ENCODE measurements around the gene ATP5MC2. TPM values are rescaled to one million over a fixed set of nuclear protein-coding genes. Genes with fewer than 3 reads are reported as not detected.

Gene ATP5MC2
- total and polyA plus RNA-seq, 9 of the 15 experiments (the other 6 are each of a cell fraction or from before 2014, with no cell fraction given) = 314 to 1,208 (median 468) TPM

Other genes with a start within 250 kb of the ATP5MC2 start
Only the 7 nearest of the 8 such genes appear.
- 130 and 137 TPM in 2 replicates for gene PCBP2, start 224.0 kb downstream of the ATP5MC2 start, total RNA-seq (2014; rRNA removed)
- 190 and 191 TPM in 2 replicates for gene PCBP2, start 224.0 kb downstream of the ATP5MC2 start, total RNA-seq (2014; rRNA removed; fragmentation: Illumina TruSeq; extraction: Trizol)
- gene PCBP2, start 224.0 kb downstream of the ATP5MC2 start, total RNA-seq (2015; rRNA removed; fragmentation: Illumina TruSeq; extraction: Trizol) = 181 and 194 TPM in 2 replicates
- 748 and 810 TPM in 2 replicates for gene PCBP2, start 224.0 kb downstream of the ATP5MC2 start, total RNA-seq (2021)
- 340 and 350 TPM in 2 replicates for gene PCBP2, start 224.0 kb downstream of the ATP5MC2 start, polyA plus RNA-seq (2011; rRNA removed)
- gene PCBP2, start 224.0 kb downstream of the ATP5MC2 start, polyA plus RNA-seq (2014; fragmentation: Illumina TruSeq; extraction: Trizol) = 802 and 831 TPM in 2 replicates
- gene PCBP2, start 224.0 kb downstream of the ATP5MC2 start, polyA plus RNA-seq (2014; fragmentation: Nextera tagmentation; extraction: Ambion mirVana) = 100 to 1,000 TPM; 254 to 328 TPM
- gene PCBP2, start 224.0 kb downstream of the ATP5MC2 start, polyA plus RNA-seq (2014; rRNA removed) = 356 and 362 TPM in 2 replicates
- 1.1 and 1.3 TPM in 2 replicates for gene MAP3K12, start 176.6 kb downstream of the ATP5MC2 start, total RNA-seq (2014; rRNA removed)
- gene MAP3K12, start 176.6 kb downstream of the ATP5MC2 start, total RNA-seq (2014; rRNA removed; fragmentation: Illumina TruSeq; extraction: Trizol) = 0.93 and 1.1 TPM in 2 replicates
- gene MAP3K12, start 176.6 kb downstream of the ATP5MC2 start, total RNA-seq (2015; rRNA removed; fragmentation: Illumina TruSeq; extraction: Trizol) = 1.6 and 1.9 TPM in 2 replicates
- 2.1 and 2.6 TPM in 2 replicates for gene MAP3K12, start 176.6 kb downstream of the ATP5MC2 start, total RNA-seq (2021)
- 1.7 and 2.2 TPM in 2 replicates for gene MAP3K12, start 176.6 kb downstream of the ATP5MC2 start, polyA plus RNA-seq (2011; rRNA removed)
- gene MAP3K12, start 176.6 kb downstream of the ATP5MC2 start, polyA plus RNA-seq (2014; fragmentation: Illumina TruSeq; extraction: Trizol) = 1.3 and 1.8 TPM in 2 replicates
- under 1 TPM; 0.10 to 0.46 TPM for gene MAP3K12, start 176.6 kb downstream of the ATP5MC2 start, polyA plus RNA-seq (2014; fragmentation: Nextera tagmentation; extraction: Ambion mirVana)
- gene MAP3K12, start 176.6 kb downstream of the ATP5MC2 start, polyA plus RNA-seq (2014; rRNA removed) = 1.1 and 2.4 TPM in 2 replicates
- gene TARBP2, start 174.8 kb downstream of the ATP5MC2 start, total RNA-seq (2014; rRNA removed) = 63.1 and 75.7 TPM in 2 replicates
- 21.0 and 25.2 TPM in 2 replicates for gene TARBP2, start 174.8 kb downstream of the ATP5MC2 start, total RNA-seq (2014; rRNA removed; fragmentation: Illumina TruSeq; extraction: Trizol)
- 54.6 and 56.5 TPM in 2 replicates for gene TARBP2, start 174.8 kb downstream of the ATP5MC2 start, total RNA-seq (2015; rRNA removed; fragmentation: Illumina TruSeq; extraction: Trizol)
- 55.4 and 59.2 TPM in 2 replicates for gene TARBP2, start 174.8 kb downstream of the ATP5MC2 start, total RNA-seq (2021)
- gene TARBP2, start 174.8 kb downstream of the ATP5MC2 start, polyA plus RNA-seq (2011; rRNA removed) = 40.4 and 55.0 TPM in 2 replicates
- 44.6 and 51.6 TPM in 2 replicates for gene TARBP2, start 174.8 kb downstream of the ATP5MC2 start, polyA plus RNA-seq (2014; fragmentation: Illumina TruSeq; extraction: Trizol)
- gene TARBP2, start 174.8 kb downstream of the ATP5MC2 start, polyA plus RNA-seq (2014; fragmentation: Nextera tagmentation; extraction: Ambion mirVana) = 10 to 100 TPM in 1 of 2 experiments, 1 to 10 TPM in 1; 5.6 to 16.6 TPM
- gene TARBP2, start 174.8 kb downstream of the ATP5MC2 start, polyA plus RNA-seq (2014; rRNA removed) = 68.7 and 69.0 TPM in 2 replicates
- gene NPFF, start 168.6 kb downstream of the ATP5MC2 start, total RNA-seq (2014; rRNA removed) = not detected in 2 replicates
- not detected in 2 replicates for gene NPFF, start 168.6 kb downstream of the ATP5MC2 start, total RNA-seq (2014; rRNA removed; fragmentation: Illumina TruSeq; extraction: Trizol)
- not detected in 2 replicates for gene NPFF, start 168.6 kb downstream of the ATP5MC2 start, total RNA-seq (2015; rRNA removed; fragmentation: Illumina TruSeq; extraction: Trizol)
- not detected in 2 replicates for gene NPFF, start 168.6 kb downstream of the ATP5MC2 start, total RNA-seq (2021)
- gene NPFF, start 168.6 kb downstream of the ATP5MC2 start, polyA plus RNA-seq (2011; rRNA removed) = not detected in 2 replicates
- 0.55 TPM in 1 of 2 replicates, not detected in the other for gene NPFF, start 168.6 kb downstream of the ATP5MC2 start, polyA plus RNA-seq (2014; fragmentation: Illumina TruSeq; extraction: Trizol)
- gene NPFF, start 168.6 kb downstream of the ATP5MC2 start, polyA plus RNA-seq (2014; fragmentation: Nextera tagmentation; extraction: Ambion mirVana) = under 1 TPM in 1 of 2 experiments, not detected in 1; 0.15 TPM
- gene NPFF, start 168.6 kb downstream of the ATP5MC2 start, polyA plus RNA-seq (2014; rRNA removed) = 1.2 TPM in 1 of 2 replicates, not detected in the other
- gene ATF7, start 49.7 kb downstream of the ATP5MC2 start, total RNA-seq (2014; rRNA removed) = 8.5 and 10.6 TPM in 2 replicates
- gene ATF7, start 49.7 kb downstream of the ATP5MC2 start, total RNA-seq (2014; rRNA removed; fragmentation: Illumina TruSeq; extraction: Trizol) = 16.7 and 17.8 TPM in 2 replicates
- 12.3 and 13.8 TPM in 2 replicates for gene ATF7, start 49.7 kb downstream of the ATP5MC2 start, total RNA-seq (2015; rRNA removed; fragmentation: Illumina TruSeq; extraction: Trizol)
- 20.7 and 23.8 TPM in 2 replicates for gene ATF7, start 49.7 kb downstream of the ATP5MC2 start, total RNA-seq (2021)
- 20.9 and 23.0 TPM in 2 replicates for gene ATF7, start 49.7 kb downstream of the ATP5MC2 start, polyA plus RNA-seq (2011; rRNA removed)
- gene ATF7, start 49.7 kb downstream of the ATP5MC2 start, polyA plus RNA-seq (2014; fragmentation: Illumina TruSeq; extraction: Trizol) = 20.8 and 22.0 TPM in 2 replicates
- 10 to 100 TPM; 28.9 to 30.4 TPM for gene ATF7, start 49.7 kb downstream of the ATP5MC2 start, polyA plus RNA-seq (2014; fragmentation: Nextera tagmentation; extraction: Ambion mirVana)
- gene ATF7, start 49.7 kb downstream of the ATP5MC2 start, polyA plus RNA-seq (2014; rRNA removed) = 18.4 and 23.5 TPM in 2 replicates
- 7.2 and 10.2 TPM in 2 replicates for gene CALCOCO1, start 51.4 kb upstream of the ATP5MC2 start, total RNA-seq (2014; rRNA removed)
- 11.0 and 12.0 TPM in 2 replicates for gene CALCOCO1, start 51.4 kb upstream of the ATP5MC2 start, total RNA-seq (2014; rRNA removed; fragmentation: Illumina TruSeq; extraction: Trizol)
- 5.5 and 6.2 TPM in 2 replicates for gene CALCOCO1, start 51.4 kb upstream of the ATP5MC2 start, total RNA-seq (2015; rRNA removed; fragmentation: Illumina TruSeq; extraction: Trizol)
- gene CALCOCO1, start 51.4 kb upstream of the ATP5MC2 start, total RNA-seq (2021) = 11.3 and 16.3 TPM in 2 replicates
- gene CALCOCO1, start 51.4 kb upstream of the ATP5MC2 start, polyA plus RNA-seq (2011; rRNA removed) = 31.8 and 37.5 TPM in 2 replicates
- gene CALCOCO1, start 51.4 kb upstream of the ATP5MC2 start, polyA plus RNA-seq (2014; fragmentation: Illumina TruSeq; extraction: Trizol) = 17.4 and 21.0 TPM in 2 replicates
- 1 to 10 TPM; 1.9 to 3.4 TPM for gene CALCOCO1, start 51.4 kb upstream of the ATP5MC2 start, polyA plus RNA-seq (2014; fragmentation: Nextera tagmentation; extraction: Ambion mirVana)
- 13.2 and 13.7 TPM in 2 replicates for gene CALCOCO1, start 51.4 kb upstream of the ATP5MC2 start, polyA plus RNA-seq (2014; rRNA removed)
- not detected in 2 replicates for gene CISTR, start 75.9 kb upstream of the ATP5MC2 start, total RNA-seq (2014; rRNA removed)
- not detected in 2 replicates for gene CISTR, start 75.9 kb upstream of the ATP5MC2 start, total RNA-seq (2014; rRNA removed; fragmentation: Illumina TruSeq; extraction: Trizol)
- not detected in 2 replicates for gene CISTR, start 75.9 kb upstream of the ATP5MC2 start, total RNA-seq (2015; rRNA removed; fragmentation: Illumina TruSeq; extraction: Trizol)
- gene CISTR, start 75.9 kb upstream of the ATP5MC2 start, total RNA-seq (2021) = not detected in 2 replicates
- not detected in 2 replicates for gene CISTR, start 75.9 kb upstream of the ATP5MC2 start, polyA plus RNA-seq (2011; rRNA removed)
- gene CISTR, start 75.9 kb upstream of the ATP5MC2 start, polyA plus RNA-seq (2014; fragmentation: Illumina TruSeq; extraction: Trizol) = not detected in 2 replicates
- gene CISTR, start 75.9 kb upstream of the ATP5MC2 start, polyA plus RNA-seq (2014; fragmentation: Nextera tagmentation; extraction: Ambion mirVana) = not detected
- not detected in 2 replicates for gene CISTR, start 75.9 kb upstream of the ATP5MC2 start, polyA plus RNA-seq (2014; rRNA removed)

Data from K562 (cell line).